Liver (tissue), 9 donors: ENCODE measurements around the gene ABLIM2. TPM values are rescaled to one million over a fixed set of nuclear protein-coding genes. Genes with fewer than 3 reads are reported as not detected.

Experiments
- DNase-seq: peaks from one replicate; pipeline ENCODE4 v3.0.0-alpha.2; 2017; ENCODE audit warnings: low spot score
- H3K27ac ChIP-seq, 2 donors: one replicate each; pipeline ENCODE4 v1.7.0; 2013; ENCODE audit warnings: inconsistent platforms in 2 of 2, low read length in 2 of 2, control low read depth in 1 of 2, low read depth in 1 of 2, mild to moderate bottlenecking in 1 of 2
- H3K27me3 ChIP-seq, 4 donors: one replicate each; pipeline versions ENCODE4 v1.6.1 to v1.7.0; 2013; ENCODE audit warnings: low read length in 3 of 4, inconsistent platforms in 1 of 4, mild to moderate bottlenecking in 1 of 4, moderate library complexity in 1 of 4; ENCODE audit not compliant: control insufficient read depth in 4 of 4, insufficient read depth in 4 of 4
- H3K36me3 ChIP-seq, 4 donors: one replicate each; pipeline versions ENCODE4 v1.6.1 to v1.7.0; 2013; ENCODE audit warnings: low read length in 3 of 4, mild to moderate bottlenecking in 3 of 4, low read depth in 1 of 4, moderate library complexity in 1 of 4; ENCODE audit not compliant: control insufficient read depth in 4 of 4, insufficient read depth in 3 of 4
- H3K4me1 ChIP-seq, 4 donors: one replicate each; pipeline versions ENCODE4 v1.6.1 to v1.7.0; 2013; ENCODE audit warnings: low read length in 3 of 4, mild to moderate bottlenecking in 3 of 4, moderate library complexity in 1 of 4; ENCODE audit not compliant: control insufficient read depth in 4 of 4, insufficient read depth in 4 of 4
- H3K4me3 ChIP-seq, 3 donors: one replicate each; pipeline versions ENCODE4 v1.6.1 to v1.7.0; 2013; ENCODE audit warnings: low read length in 3 of 3, control low read depth in 1 of 3, low read depth in 1 of 3, mild to moderate bottlenecking in 1 of 3
- H3K9ac ChIP-seq, 2 donors: one replicate each; pipeline ENCODE4 v1.7.0; 2013; ENCODE audit warnings: low read length in 2 of 2, mild to moderate bottlenecking in 2 of 2, moderate library complexity in 2 of 2, control low read depth in 1 of 2, low read depth in 1 of 2
- H3K9me3 ChIP-seq, 4 donors: one replicate each; pipeline versions ENCODE4 v1.6.1 to v1.7.0; 2013; ENCODE audit warnings: low read length in 3 of 4; ENCODE audit not compliant: control insufficient read depth in 4 of 4
- EGR1 ChIP-seq, 2 donors: IDR thresholded peaks; 2 replicates each; pipeline ENCODE4 v1.6.1; 2016 to 2018; ENCODE audit warnings: antibody characterized with exemption in 2 of 2, low read depth in 2 of 2
- FOXA1 ChIP-seq: IDR thresholded peaks from 2 replicates; pipeline ENCODE4 v1.6.1; 2016; ENCODE audit warnings: antibody characterized with exemption
- FOXA2 ChIP-seq: IDR thresholded peaks from 2 replicates; pipeline ENCODE4 v1.6.1; 2016; ENCODE audit warnings: antibody characterized with exemption
- GABPA ChIP-seq, 2 donors: IDR thresholded peaks in 1 of 2; conservative IDR thresholded peaks in 1 of 2; 2 replicates each; pipeline ENCODE4 v1.6.1; 2016; ENCODE audit warnings: antibody characterized with exemption in 2 of 2, mild to moderate bottlenecking in 1 of 2, moderate library complexity in 1 of 2
- HNF4A ChIP-seq, 2 donors: conservative IDR thresholded peaks; 2 replicates each; pipeline ENCODE4 v1.6.1; 2016; ENCODE audit warnings: antibody characterized with exemption in 2 of 2, mild to moderate bottlenecking in 2 of 2
- HNF4G ChIP-seq: IDR thresholded peaks from 2 replicates; pipeline ENCODE4 v1.6.1; 2016; ENCODE audit warnings: antibody characterized with exemption
- JUND ChIP-seq, 2 donors: IDR thresholded peaks; 2 replicates each; pipeline ENCODE4 v1.6.1; 2016; ENCODE audit warnings: antibody characterized with exemption in 2 of 2
- NR2F2 ChIP-seq: IDR thresholded peaks from 2 replicates; pipeline ENCODE4 v1.6.1; 2016; ENCODE audit warnings: antibody characterized with exemption
- RAD21 ChIP-seq, 2 donors: IDR thresholded peaks; 2 replicates each; pipeline ENCODE4 v1.6.1; 2016; ENCODE audit warnings: antibody characterized with exemption in 2 of 2, mild to moderate bottlenecking in 2 of 2
- RXRA ChIP-seq, 2 donors: IDR thresholded peaks; 2 replicates each; pipeline ENCODE4 v1.6.1; 2017 to 2018; ENCODE audit warnings: antibody characterized with exemption in 2 of 2, mild to moderate bottlenecking in 1 of 2
- SP1 ChIP-seq: IDR thresholded peaks from 2 replicates; pipeline ENCODE4 v1.6.1; 2018; ENCODE audit warnings: antibody characterized with exemption, mild to moderate bottlenecking
- TAF1 ChIP-seq: conservative IDR thresholded peaks from 2 replicates; pipeline ENCODE4 v1.6.1; 2016; ENCODE audit warnings: antibody characterized with exemption, mild to moderate bottlenecking
- YY1 ChIP-seq: IDR thresholded peaks from 2 replicates; pipeline ENCODE4 v1.6.1; 2016; ENCODE audit warnings: antibody characterized with exemption, mild to moderate bottlenecking
- WGBS: extraction: QIAGEN DNeasy Blood & Tissue Kit; methylation state at CpG from one replicate; pipeline ENCODE4 v1.1.7; 2013; 5-methylcytosine and 5-hydroxymethylcytosine counted together
- polyA plus RNA-seq, 2 donors: library from polyadenylated mRNA; stranded (reverse) in 1 of 2; unstranded in 1 of 2; fragments of 200-250 nt in 1 of 2; fragments of >200 nt in 1 of 2; fragmentation: Nextera tagmentation in 1 of 2; extraction: Ambion mirVana in 1 of 2; gene quantifications; one replicate each; pipeline versions ENCODE4 v1.2.1 to v1.2.3, GENCODE V29; 2013 to 2015
- total RNA-seq, 2 donors: library from RNA; depleted of rRNA; stranded (reverse); fragments of >200 nt; gene quantifications; one replicate each; pipeline ENCODE4 v1.2.3, GENCODE V29; 2014
- TF ChIP-seq, protein P1 (sequence below): IDR thresholded peaks from 2 replicates; pipeline ENCODE4 v1.6.1; 2016; ENCODE audit warnings: antibody characterized with exemption, mild to moderate bottlenecking
- TF ChIP-seq, protein P2 (sequence below): IDR thresholded peaks from 2 replicates; pipeline ENCODE4 v1.6.1; 2016; ENCODE audit warnings: antibody characterized with exemption
- TF ChIP-seq, protein P3 (sequence below): IDR thresholded peaks from 2 replicates; pipeline ENCODE4 v1.6.1; 2016; ENCODE audit warnings: antibody characterized with exemption
- TF ChIP-seq, protein P4 (sequence below): fragments of 150-350 bp; IDR thresholded peaks from 2 replicates; pipeline ENCODE4 v1.5.1; 2017; ENCODE audit warnings: improper control_type of control experiment, low read depth, low read length; ENCODE audit not compliant: missing input control
- TF ChIP-seq, protein P5 (sequence below): IDR thresholded peaks from 2 replicates; pipeline ENCODE4 v1.6.1; 2016; ENCODE audit warnings: antibody characterized with exemption
- donor health status: healthy.
- donor health status: healthy.
- donor health status: healthy.
- donor health status: healthy.
- donor health status: healthy.

ABLIM2 gene
- total and polyA plus RNA-seq, 4 donors: 0.75 to 2.5 (median 0.93) TPM

DNA sequence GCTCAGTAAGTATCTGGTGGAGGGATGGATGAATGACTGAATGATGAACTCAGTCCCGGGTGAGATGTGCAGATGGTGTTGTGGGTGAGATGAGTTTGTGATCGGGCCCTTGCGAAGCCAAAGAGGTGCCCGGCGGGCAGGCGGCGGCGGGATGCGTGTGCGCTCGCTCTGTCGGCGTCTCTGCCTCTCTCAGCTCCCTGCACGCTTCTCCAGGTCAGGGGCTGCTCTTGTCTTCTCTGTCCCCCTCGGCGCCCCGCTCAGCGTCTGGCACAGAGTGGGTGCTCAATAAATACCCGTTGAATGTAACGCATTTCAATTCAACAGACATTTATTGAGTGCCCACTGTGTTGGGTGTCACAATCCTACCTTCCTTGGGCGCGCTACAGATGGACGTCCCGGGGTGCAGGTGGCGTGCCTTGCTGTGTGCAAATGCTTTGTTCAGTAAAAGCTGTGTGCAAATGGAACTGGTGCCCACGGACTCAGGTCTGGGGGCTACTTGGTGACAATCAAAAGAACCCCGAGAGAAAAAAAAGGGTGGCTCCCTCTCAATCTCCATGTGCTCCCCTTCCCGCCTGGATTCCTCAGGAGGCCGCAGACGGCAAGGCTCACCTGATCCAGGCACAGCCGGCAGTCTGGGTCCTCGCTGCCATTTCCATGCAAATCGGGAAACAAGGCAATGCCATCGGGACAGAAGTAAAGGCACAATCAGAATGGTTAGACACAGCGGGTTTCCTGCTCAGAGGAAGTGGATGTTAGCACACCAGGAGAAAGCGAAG, 153.4 kb downstream of the ABLIM2 start (continued):
- TF ChIP-seq, protein P1, sequence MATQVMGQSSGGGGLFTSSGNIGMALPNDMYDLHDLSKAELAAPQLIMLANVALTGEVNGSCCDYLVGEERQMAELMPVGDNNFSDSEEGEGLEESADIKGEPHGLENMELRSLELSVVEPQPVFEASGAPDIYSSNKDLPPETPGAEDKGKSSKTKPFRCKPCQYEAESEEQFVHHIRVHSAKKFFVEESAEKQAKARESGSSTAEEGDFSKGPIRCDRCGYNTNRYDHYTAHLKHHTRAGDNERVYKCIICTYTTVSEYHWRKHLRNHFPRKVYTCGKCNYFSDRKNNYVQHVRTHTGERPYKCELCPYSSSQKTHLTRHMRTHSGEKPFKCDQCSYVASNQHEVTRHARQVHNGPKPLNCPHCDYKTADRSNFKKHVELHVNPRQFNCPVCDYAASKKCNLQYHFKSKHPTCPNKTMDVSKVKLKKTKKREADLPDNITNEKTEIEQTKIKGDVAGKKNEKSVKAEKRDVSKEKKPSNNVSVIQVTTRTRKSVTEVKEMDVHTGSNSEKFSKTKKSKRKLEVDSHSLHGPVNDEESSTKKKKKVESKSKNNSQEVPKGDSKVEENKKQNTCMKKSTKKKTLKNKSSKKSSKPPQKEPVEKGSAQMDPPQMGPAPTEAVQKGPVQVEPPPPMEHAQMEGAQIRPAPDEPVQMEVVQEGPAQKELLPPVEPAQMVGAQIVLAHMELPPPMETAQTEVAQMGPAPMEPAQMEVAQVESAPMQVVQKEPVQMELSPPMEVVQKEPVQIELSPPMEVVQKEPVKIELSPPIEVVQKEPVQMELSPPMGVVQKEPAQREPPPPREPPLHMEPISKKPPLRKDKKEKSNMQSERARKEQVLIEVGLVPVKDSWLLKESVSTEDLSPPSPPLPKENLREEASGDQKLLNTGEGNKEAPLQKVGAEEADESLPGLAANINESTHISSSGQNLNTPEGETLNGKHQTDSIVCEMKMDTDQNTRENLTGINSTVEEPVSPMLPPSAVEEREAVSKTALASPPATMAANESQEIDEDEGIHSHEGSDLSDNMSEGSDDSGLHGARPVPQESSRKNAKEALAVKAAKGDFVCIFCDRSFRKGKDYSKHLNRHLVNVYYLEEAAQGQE: no peak
- TF ChIP-seq, protein P2, sequence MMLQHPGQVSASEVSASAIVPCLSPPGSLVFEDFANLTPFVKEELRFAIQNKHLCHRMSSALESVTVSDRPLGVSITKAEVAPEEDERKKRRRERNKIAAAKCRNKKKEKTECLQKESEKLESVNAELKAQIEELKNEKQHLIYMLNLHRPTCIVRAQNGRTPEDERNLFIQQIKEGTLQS: no peak
- TF ChIP-seq RAD21 (IDR thresholded peaks at IDR 0.05): no peak
- TF ChIP-seq FOXA1: no peak
- TF ChIP-seq, protein P3, sequence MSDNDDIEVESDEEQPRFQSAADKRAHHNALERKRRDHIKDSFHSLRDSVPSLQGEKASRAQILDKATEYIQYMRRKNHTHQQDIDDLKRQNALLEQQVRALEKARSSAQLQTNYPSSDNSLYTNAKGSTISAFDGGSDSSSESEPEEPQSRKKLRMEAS: no peak
- no peak for TF ChIP-seq HNF4G
- no peak for TF ChIP-seq HNF4A (conservative IDR thresholded peaks at IDR 0.05)

DNA sequence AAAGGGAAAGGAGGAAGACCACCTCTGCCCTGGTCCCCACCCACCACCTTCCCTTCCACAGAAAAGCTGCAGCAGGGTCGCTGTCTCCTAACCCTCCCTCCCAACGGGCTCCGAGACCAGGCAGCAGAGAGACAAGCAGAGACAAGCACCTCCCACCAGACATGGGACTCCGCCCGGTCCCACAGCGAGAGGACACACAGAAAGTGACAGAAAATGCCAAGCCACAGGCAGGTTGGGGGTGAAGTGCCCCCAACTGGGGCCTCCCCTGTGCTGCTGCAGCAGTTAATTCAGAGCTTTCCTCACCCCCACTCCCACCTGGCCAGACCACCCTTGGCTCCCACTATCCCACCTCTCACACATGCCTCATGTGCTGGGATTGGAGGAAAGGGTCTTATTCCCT, 154.5 kb downstream of the ABLIM2 start:
- H3K27ac ChIP-seq: no peak overlapping the region
- no peak for TF ChIP-seq TAF1
- TF ChIP-seq NR2F2: no peak
- TF ChIP-seq SP1: no peak
- no peak for TF ChIP-seq HNF4G
- no peak for TF ChIP-seq GABPA (IDR thresholded peaks at IDR 0.05 in 1 of 2, conservative IDR thresholded peaks at IDR 0.05 in 1 of 2)
- no peak for TF ChIP-seq JUND (IDR thresholded peaks at IDR 0.05)
- TF ChIP-seq FOXA2: no peak
- TF ChIP-seq HNF4A (conservative IDR thresholded peaks at IDR 0.05): no peak
- TF ChIP-seq FOXA1: no peak
- TF ChIP-seq, protein P4, sequence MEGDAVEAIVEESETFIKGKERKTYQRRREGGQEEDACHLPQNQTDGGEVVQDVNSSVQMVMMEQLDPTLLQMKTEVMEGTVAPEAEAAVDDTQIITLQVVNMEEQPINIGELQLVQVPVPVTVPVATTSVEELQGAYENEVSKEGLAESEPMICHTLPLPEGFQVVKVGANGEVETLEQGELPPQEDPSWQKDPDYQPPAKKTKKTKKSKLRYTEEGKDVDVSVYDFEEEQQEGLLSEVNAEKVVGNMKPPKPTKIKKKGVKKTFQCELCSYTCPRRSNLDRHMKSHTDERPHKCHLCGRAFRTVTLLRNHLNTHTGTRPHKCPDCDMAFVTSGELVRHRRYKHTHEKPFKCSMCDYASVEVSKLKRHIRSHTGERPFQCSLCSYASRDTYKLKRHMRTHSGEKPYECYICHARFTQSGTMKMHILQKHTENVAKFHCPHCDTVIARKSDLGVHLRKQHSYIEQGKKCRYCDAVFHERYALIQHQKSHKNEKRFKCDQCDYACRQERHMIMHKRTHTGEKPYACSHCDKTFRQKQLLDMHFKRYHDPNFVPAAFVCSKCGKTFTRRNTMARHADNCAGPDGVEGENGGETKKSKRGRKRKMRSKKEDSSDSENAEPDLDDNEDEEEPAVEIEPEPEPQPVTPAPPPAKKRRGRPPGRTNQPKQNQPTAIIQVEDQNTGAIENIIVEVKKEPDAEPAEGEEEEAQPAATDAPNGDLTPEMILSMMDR: no peak
- no peak for TF ChIP-seq EGR1 (IDR thresholded peaks at IDR 0.05; ENCODE audit: low read depth in 2 of 2)
- TF ChIP-seq RXRA (IDR thresholded peaks at IDR 0.05): no peak
- TF ChIP-seq RAD21 (IDR thresholded peaks at IDR 0.05): no peak
- TF ChIP-seq, protein P2: no peak
- TF ChIP-seq, protein P5, sequence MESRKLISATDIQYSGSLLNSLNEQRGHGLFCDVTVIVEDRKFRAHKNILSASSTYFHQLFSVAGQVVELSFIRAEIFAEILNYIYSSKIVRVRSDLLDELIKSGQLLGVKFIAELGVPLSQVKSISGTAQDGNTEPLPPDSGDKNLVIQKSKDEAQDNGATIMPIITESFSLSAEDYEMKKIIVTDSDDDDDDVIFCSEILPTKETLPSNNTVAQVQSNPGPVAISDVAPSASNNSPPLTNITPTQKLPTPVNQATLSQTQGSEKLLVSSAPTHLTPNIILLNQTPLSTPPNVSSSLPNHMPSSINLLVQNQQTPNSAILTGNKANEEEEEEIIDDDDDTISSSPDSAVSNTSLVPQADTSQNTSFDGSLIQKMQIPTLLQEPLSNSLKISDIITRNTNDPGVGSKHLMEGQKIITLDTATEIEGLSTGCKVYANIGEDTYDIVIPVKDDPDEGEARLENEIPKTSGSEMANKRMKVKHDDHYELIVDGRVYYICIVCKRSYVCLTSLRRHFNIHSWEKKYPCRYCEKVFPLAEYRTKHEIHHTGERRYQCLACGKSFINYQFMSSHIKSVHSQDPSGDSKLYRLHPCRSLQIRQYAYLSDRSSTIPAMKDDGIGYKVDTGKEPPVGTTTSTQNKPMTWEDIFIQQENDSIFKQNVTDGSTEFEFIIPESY: no peak
- no peak for TF ChIP-seq YY1
- TF ChIP-seq, protein P1: no peak
- TF ChIP-seq, protein P3: no peak
- no peaks in the 10 kb centered on the region for H3K27me3 ChIP-seq
- no peaks in the 10 kb centered on the region for H3K36me3 ChIP-seq
- no peaks in the 10 kb centered on the region for H3K9me3 ChIP-seq
- no peak overlapping the region for H3K9ac ChIP-seq
- 80% methylated on average over 6 of the region's 6 CpGs for WGBS
- no peak overlapping the region for H3K4me3 ChIP-seq
- no peak for DNase-seq
- no peaks in the 10 kb centered on the region for H3K4me1 ChIP-seq
